Astrocyte of the cerebellum (primary cell): ENCODE results near the gene C2CD3.

Source experiments
- DNase-seq: peaks from one replicate; pipeline ENCODE4 v3.0.0-alpha.2; 2011; ENCODE audit warnings: low read depth
- H3K4me3 ChIP-seq: 2 replicates; pipeline ENCODE4 v1.5.1; 2011; ENCODE audit warnings: mild to moderate bottlenecking, low read depth, low read length, moderate library complexity
- in situ Hi-C: cut with HindIII; loops from 2 replicates; pipeline ENCODE4 v1.10.0; 2017; ENCODE audit warnings: low sequenced_read_pairs
- TF ChIP-seq, protein P1 (sequence below): IDR thresholded peaks from 2 replicates; pipeline ENCODE4 v1.5.1; 2012; ENCODE audit warnings: low read length, low read depth, moderate library complexity, mild to moderate bottlenecking; ENCODE audit errors: missing control alignments

C2CD3 gene

GRCh38 chr11:74057249-74058151 lies 113.3 kb downstream of the C2CD3 start:
- TF ChIP-seq, protein P1, sequence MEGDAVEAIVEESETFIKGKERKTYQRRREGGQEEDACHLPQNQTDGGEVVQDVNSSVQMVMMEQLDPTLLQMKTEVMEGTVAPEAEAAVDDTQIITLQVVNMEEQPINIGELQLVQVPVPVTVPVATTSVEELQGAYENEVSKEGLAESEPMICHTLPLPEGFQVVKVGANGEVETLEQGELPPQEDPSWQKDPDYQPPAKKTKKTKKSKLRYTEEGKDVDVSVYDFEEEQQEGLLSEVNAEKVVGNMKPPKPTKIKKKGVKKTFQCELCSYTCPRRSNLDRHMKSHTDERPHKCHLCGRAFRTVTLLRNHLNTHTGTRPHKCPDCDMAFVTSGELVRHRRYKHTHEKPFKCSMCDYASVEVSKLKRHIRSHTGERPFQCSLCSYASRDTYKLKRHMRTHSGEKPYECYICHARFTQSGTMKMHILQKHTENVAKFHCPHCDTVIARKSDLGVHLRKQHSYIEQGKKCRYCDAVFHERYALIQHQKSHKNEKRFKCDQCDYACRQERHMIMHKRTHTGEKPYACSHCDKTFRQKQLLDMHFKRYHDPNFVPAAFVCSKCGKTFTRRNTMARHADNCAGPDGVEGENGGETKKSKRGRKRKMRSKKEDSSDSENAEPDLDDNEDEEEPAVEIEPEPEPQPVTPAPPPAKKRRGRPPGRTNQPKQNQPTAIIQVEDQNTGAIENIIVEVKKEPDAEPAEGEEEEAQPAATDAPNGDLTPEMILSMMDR, result no peak
- DNase-seq, result peak; percentile 9
- no peak overlapping the region for H3K4me3 ChIP-seq
- in situ Hi-C loops, result no loop called here

DNA sequence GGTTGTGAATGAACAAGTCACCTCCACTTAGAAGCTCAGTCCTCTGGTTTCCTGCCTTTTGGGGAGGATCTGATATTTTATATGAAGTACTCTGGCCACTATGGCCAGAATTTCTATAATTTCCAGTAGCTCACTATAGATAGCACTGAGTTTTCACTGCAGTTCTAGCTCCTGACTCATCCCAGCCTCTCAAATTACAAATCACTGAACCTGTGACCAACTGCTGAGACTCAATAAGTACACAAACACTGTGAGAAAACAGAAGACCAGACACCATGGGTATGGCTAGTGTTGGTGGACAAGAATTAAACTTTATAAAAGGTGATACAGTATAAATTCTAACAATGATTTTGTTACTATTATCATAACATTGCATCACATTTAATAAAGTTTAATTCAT lies 114.9 kb downstream of the C2CD3 start:
- TF ChIP-seq, protein P1, result no peak
- in situ Hi-C loops, result no loop called here
- peak; percentile 27 for DNase-seq
- no peak overlapping the region for H3K4me3 ChIP-seq

GRCh38 chr11:74050465-74050864 lies 120.3 kb downstream of the C2CD3 start:
- in situ Hi-C loops, result no loop called here
- TF ChIP-seq, protein P1, result no peak
- no peak for DNase-seq
- no peak overlapping the region for H3K4me3 ChIP-seq

DNA sequence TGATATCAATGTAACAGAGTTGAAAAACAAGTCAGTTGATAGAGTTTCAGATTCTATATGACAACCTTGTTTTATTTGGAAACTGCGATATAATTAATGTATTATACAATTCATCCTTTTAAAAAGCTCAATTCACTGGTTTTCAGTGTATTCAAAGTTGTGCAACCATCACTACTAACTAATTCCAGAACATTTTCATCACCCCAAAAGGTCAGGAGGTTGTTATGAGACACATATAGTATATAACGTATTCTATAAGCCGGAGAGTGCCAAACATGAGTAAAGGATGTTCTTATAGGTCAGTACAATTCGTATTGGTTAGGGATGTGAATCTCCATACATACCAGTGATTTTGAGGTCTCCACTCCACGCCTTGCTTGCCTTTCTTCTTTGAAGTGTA lies 121.8 kb downstream of the C2CD3 start:
- no peak for DNase-seq
- in situ Hi-C loops, result no loop called here
- H3K4me3 ChIP-seq, result no peak overlapping the region
- TF ChIP-seq, protein P1, result no peak

DNA sequence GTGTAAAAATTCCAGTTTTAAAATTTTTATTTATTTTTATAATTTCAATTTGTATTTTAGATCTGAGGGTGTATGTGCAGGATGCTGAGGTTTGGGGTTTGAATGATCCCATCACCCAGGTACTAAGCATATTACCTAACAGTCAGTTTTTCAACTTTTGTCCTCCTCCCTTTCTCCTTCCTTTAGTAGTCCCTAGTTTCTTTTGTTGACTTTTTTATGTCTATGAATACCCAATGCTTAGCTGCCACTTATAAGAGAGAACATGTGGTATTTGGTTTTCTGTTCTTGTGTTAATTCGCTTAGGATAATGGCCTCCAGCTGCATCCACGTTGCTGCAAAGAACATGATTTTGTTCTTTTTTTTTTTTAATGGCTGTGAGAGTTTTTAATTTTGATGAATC lies 126.3 kb downstream of the C2CD3 start:
- in situ Hi-C loops, result no loop called here
- H3K4me3 ChIP-seq, result no peak overlapping the region
- no peak for DNase-seq
- TF ChIP-seq, protein P1, result no peak

DNA sequence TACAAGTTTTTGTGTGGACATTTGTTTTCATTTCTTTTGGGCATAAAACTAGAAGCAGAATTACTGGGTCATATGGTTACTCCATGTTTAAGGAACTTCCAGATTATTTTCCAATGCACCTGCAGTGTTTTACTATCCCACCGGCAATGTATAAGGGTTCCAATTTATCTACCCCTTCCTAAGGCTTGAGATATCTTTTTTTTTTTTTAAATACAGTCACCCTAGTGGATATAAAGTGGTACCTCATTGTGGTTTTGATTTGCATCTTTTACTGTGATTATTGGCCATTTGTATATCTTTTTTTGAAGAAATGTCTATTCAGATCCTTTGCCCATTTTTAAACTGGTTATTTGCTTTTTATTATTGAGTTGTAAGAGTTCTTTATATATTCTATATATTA lies 127.4 kb downstream of the C2CD3 start:
- TF ChIP-seq, protein P1, result no peak
- no peak for DNase-seq
- H3K4me3 ChIP-seq, result no peak overlapping the region
- in situ Hi-C loops, result no loop called here
